Epithelial cell of prostate (primary cell): ENCODE measurements around the gene THADA.

ENCODE experiments used
- DNase-seq: peaks from one replicate; pipeline ENCODE4 v3.0.0-alpha.2; 2011; ENCODE audit warnings: low read depth, low spot score
- H3K27ac ChIP-seq: fragments of 450-650 bp; 2 replicates; pipeline ENCODE4 v1.5.1; 2017; ENCODE audit warnings: mild to moderate bottlenecking

Gene THADA

DNA sequence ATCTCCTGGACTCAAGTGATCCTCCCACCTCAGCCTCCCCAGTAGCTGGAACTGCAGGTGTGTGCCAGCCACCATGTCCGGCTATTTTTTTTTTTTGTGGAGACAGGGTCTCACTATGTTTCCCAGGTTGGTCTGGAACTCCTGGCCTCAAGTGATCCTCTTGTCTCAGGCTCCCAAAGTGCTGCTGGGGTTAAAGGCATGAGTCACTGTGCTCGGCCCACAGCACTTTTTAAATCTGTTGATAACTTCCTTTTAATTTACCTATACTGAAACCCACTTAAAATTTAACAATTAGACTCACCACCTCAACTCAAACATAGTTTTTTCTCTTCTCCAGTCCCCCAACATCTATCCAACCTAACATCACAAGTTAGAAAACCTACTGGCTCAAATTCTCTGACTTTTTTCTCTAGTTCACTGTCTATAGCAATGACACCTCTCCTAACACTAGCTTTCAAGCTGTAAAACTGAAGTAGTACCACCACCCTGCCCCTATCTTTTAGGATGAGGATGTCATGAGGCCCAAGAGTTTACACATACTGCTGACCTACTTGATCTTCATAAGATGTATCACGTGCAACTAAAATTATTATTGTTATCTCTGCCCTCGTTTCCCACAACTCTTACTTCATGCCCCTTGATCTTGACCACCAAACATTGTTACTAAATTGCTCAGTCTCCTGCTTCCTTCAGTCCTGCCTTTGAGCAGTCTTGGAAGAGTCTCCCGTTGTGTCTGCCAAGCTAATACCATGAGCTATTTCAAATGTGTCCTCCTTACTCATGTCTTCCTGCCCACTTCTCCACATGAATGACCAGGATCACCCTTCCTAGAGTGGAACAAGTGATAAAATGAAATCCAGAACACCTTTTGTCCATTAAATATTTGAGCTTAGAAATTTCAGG lies 227.1 kb downstream of the THADA start:
- H3K27ac ChIP-seq: no peak overlapping the region
- DNase-seq: no peak

DNA sequence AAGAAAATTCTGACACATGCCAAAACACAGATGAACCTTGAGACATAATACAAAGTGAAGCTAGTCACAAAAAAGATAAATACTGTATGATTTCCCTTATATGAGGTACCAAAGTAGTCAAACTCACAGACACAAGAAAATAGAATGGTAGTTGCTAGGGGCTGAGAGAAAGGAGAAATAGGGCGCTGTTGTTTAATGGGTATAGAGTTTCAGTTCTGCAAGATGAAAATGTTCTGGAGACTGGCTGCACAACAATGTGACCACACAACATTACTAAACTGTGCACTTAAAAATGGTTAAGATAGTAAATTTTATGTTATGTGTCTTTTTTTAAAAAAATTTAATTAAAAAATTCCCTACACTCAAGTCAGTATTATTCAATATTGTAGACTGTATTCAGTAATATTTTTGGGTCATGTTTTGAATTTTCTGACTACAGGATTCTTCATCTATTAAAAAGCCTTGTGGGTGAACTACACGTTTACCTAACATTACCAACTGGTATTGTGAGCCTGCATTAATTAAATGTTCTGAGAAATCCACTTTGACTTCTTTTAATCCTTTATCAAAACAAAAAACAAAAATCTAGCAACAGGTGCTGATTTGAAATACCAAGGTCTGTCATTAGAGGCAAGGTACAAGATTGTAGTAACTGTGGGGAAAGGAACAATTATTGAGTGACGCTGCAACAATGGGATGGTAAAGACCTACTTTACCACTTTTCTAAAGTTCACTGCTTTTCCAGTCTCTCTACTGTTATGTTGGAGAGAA lies 228.6 kb downstream of the THADA start:
- H3K27ac ChIP-seq: no peak overlapping the region

DNA sequence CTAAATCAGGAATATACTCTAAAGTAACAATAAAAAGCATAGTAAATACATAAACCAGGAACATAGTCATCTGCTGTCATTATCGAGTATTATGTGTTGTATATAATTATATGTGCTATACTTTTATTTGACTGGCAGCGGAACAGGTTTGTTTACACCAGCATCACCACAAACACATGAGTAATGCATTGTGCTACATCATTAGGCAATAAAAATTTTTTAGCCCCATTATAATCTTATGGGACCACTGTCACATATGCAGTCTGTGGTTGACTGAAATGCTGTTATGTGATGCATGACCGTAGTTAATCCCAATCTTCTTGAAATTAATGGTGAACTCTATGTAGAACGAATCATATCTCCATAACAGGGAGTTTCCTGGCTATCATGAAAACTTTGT lies 232.7 kb downstream of the THADA start:
- no peak for DNase-seq
- H3K27ac ChIP-seq: no peak overlapping the region

More for the DNA sequence above, 228.6 kb downstream of the THADA start:
- no peak for DNase-seq

DNA sequence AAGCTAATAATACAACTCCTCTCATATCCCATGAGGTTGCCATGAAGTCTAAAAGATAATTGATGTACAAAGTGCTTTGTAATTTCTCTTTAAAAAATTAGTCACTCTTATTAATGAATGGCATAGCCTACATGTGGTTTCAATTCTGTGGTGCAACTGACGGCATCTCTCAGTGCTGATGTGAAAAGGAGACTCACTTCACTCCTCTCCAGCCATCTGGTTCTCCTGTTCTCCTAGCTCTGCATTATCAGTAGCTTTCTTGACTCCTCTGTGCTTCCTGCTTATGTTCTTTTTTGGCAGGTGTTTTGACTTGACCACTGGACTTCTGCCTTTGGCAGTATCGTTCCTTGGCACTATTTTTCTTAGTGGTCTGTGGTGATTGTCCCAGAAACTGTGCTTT lies 234.6 kb downstream of the THADA start:
- no peak for DNase-seq
- no peak overlapping the region for H3K27ac ChIP-seq

DNA sequence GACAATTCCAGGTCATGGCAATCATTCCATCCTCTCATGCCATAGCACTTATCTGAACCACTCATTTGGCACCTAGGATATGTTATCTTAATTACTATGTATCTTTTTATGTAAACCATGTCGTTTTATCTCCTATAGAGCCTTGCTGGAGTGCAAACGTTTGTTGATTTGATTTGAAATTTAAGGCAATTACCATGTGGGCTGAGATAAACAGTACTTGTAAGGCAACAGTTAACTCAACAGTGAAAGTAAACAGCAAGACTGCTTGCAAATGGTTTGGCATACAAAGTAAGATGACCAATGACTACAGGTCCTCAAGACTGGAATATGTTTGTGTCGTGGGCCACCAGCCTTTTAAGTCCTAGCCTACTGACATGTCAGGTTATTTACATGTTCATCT lies 235.7 kb downstream of the THADA start:
- no peak overlapping the region for H3K27ac ChIP-seq
- DNase-seq: no peak

DNA sequence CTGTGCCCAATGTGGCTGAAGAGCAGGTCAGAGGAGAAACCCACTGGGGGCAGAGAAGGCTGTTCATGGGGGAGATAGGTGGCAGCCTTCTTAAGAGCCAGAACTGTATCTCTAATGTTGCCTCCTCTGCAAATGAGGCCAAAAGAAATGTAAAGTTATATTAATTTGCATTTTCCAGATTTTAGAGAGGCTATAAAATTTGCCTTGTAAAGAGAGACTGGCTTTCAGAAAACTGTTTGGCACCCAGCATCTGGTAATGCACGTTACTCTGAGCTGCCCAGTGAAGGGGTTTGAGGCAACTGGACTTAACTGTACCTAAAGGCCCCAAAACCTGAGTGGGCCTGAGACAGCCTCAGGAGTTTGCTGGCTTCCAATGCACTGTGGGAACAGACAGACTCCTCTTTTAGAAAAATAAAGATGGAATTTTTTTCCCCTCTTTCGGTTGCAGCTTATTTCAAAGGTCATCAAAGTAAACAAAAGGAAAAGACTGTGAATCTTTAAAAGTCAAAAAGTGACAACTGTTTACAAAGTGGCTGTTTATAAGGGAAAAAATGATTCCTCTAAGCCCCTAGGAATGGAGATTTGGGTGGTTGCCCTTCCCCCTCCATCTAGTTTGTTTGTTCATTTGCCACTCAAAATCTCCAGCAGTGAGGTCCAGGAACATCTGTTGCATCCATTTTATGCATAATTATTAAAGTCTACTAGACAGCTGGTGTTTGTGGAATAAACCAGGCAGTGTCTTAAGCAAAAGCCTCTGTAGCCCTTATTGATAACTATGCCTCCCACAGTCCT lies 237.2 kb downstream of the THADA start:
- no peak overlapping the region for H3K27ac ChIP-seq
- no peak for DNase-seq

DNA sequence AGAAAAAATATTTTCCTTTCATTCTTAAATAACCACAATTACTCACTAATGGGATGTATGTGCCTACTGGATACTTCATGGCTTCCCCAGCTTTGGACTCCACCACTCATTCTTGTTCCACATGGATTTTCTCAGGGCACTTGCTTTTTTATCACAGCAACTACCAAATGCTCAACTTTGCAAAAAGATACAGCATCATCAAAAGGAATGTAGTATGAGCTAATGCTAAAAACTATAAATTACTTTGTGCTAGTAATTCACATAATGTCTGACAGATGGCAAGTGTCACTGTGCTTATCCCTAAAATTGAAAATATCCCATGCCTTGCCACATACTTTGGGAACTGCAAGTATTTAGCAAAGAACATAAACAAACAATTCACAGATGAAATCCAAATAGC lies 239.1 kb downstream of the THADA start:
- no peak for DNase-seq
- no peak overlapping the region for H3K27ac ChIP-seq

DNA sequence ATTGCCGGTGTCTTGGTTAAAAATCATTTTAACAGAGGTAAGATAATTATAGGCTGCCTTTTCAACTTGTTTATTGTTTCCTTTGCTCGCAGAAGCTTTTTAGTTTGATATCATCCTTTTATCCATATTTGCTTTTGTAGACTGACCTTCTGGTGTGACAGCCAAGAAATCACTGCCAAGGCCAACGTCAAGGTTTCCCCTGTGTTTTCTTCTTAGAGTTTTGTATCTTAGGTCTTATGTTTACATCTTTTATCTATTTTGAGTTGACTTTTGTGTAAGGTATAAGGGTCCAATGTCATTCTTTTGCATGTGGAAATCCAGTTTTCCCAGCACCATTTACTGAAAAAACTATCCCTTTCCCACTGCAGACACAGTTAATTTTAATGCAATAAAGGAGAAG lies 240.4 kb downstream of the THADA start:
- no peak overlapping the region for H3K27ac ChIP-seq

DNA sequence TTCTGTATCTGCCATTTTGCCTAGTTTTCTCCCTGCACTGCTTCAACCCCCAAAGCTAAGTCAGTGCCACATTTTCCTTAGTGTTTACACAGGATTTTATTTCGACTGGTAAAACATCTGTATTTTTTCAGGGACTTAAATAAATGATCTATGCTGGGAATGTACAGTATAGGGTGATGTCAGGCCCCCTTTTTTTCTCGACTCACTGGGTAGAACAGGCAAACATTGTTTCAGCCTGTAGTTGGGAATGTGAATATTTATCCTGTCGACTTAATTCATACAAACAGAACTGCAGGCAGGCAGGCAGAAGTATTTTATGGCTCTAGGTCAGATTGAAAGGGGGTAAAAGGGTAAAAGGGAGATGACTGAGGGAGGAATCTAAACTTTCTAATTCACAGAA lies 245.9 kb downstream of the THADA start:
- no peak overlapping the region for H3K27ac ChIP-seq
- DNase-seq: no peak

More for the DNA sequence above, 240.4 kb downstream of the THADA start:
- no peak for DNase-seq

DNA sequence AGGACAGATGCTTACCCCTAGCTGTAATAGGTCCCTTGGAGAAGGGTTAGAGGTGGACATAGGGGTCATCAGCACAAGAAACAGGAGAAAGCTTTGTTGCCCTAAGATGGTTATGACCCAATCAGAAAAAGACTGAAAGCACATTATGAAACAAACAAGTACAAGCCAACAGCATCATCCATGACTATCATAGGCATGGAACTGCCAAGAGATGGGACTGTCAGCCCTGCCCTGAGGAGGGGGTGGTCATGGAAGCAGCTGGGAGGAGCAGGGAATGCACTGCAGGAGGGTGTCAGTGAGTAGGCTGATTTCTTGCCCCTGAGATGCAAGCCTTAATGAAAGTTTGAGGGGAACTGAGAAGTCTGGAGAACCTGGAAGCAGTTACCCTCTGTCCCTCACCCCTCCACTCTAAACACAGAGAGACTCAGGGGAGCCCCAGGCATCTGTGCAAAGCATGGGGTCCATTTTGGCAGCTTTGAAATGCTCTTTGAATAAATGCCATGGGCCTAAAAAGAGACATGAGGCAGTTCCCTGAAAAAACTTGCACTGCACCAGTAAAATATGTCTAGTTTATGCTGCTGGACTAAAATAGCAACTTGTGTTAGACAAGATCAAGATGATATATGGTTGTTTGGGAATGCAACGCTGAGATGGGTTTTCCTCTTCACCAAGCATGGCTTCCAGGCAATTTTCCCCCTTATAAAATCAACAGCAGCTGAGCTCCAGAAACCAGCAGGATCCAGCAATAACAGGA lies 246.8 kb downstream of the THADA start:
- no peak for DNase-seq

DNA sequence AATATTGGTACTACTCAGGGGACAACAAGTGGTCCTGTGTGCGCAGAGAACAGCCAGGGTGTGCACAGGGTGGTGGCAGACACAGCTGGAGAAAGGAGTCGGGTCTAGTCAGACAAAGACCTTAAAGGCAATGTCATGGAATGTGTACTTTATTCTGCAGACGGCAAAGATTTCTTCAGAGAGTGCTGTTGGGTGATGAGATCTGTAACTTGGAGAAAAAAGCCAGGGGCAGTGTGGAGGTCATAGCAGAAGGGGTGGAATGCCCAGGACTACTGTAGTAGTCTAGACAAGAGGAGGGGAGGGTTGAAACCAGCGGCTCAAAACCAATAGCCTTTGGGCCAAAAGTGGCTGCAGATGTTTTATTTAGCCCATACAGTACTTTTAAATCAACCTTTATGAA lies 248.1 kb downstream of the THADA start:
- H3K27ac ChIP-seq: no peak overlapping the region
- no peak for DNase-seq

More for the DNA sequence above, 246.8 kb downstream of the THADA start:
- H3K27ac ChIP-seq: no peak overlapping the region

DNA sequence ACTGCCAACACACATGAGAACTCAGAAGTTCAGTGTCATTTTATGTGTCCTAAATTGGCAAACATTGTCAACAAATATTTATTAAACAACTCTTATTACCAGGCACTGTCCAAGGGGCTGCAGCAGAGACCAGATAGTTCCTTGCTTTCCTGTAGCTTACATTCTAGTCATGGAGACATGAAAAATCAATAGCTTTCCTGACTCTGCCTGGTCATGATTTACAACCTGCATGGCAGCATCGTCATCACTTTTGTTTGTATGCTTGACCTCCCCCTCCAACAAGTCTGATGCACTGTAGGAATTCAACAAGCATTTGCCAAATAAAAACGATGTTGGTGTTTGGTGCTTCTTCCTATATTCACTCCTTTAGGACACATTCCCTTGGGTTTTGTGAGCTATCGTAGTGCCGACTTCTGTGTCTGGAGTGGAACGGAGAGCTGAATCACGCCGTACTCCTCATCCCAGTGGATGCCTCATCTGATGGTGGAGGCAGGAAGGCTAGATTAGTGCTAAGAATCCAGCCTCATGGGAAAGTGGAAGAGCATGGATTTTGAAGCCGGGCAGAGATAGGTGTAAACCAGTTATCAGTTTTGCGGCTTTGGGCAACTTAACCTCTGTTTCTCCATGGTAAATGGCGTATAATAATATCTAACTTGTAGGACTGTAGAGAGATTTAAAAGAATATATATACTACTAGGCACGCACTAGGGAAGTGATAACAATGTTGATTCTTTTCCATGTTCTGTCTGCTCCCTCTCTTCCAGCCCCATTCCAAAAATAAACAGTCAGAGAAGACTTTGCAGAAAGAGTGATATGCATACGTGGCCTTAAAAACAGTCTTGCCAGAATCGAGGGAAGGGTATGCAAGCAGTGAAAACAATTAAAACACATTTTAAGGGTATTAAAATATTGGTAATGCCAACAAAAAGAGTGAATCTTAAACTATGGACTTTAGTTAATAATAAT lies 249.0 kb downstream of the THADA start:
- no peak for DNase-seq
- no peak overlapping the region for H3K27ac ChIP-seq

DNA sequence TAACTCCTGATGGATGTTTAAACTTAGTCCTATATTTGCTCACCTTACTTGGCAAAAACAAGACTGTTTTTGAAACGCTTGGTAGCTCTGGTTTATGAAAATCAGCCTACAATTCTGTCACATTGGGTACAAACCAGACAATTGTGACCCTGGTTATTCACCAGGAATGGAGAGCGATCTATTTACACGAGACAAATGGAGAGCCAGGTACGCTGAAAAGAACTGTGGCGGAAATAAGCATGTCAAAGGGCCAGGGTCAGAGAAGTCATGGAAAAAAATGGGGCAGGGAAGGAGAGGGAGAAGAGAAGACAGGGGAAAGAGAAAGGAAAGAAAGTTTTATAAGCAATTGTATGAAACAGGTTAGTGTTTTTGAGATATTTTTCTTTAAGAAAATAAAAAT lies 250.0 kb downstream of the THADA start:
- H3K27ac ChIP-seq: no peak overlapping the region
- DNase-seq: no peak

DNA sequence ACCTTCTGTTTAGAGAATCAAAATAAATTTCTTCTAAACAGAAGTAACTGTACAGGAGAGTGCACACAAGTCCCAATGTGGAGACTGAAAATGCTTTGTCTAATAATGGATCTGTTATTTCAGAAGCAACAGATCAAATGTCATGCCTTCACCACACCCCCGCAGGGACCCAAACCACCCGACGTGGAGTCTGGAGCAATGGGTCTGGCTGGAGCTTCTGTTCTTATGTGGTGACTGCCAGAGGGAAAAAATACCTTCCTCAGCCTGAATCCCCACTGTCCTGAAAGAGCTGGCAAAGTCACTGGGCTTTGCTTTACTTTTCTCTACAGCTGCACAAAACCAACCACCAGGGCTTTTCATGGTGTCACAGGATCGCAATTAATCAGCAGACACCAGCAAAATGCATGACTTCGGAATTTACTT lies 250.4 kb downstream of the THADA start:
- no peak overlapping the region for H3K27ac ChIP-seq
- DNase-seq: no peak

DNA sequence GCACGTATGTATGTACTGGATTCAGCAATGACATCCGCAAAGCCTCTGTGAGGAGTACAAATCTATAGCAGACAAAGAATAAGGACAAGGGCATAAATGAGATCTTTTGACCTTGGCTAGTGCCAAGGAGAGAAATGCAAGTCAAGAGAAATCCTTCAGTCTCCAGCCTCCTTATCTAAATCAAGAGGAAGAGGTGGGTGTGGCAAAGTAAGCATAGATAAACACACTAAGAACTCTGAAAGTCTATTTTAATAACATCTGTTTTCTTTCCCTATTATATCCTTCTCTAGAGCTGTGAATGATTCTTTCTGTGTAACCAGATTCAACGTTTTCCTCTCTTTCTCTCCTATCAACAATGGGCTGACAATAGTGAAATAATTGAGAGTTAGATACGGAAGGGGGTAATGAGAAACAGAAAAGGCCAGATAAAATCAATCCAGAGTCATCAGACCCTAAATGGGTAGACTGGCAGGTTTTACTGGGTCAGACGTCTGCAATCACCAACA lies 250.9 kb downstream of the THADA start:
- no peak for DNase-seq
- no peak overlapping the region for H3K27ac ChIP-seq

DNA sequence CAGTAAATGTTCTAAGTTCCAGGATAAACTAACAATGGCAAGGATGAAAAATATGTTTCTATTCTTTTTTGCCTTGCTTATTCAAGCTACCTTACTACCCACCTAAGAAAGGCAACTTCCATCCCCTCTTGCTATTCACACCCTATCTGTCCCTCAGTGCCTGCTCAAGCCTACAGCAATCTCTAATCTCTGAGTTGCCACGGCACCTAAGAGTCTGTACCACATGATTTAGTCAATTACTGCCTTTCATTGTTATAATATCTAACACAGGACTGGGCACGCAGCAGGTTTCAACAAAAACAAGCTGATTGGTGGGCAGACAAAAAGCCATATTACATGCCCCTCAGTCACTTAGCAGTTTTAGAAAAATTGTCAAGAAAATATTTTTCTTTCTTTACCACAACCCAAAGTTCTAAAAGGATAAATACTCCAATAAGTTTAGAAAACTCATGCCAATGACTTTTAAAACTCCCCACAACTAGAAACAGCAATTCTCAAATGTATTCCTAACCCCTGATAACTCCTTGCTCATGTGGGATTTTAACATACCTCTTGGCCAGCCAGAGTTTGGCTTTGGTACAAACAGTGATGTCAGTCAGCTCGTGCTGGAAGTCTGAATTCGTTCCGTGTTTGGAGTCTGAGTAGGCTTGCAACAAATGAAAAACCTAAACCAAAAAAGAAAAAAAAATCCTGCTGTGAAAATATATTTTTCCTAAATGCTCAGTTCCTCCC lies 252.1 kb downstream of the THADA start:
- no peak overlapping the region for H3K27ac ChIP-seq
- DNase-seq: peak; percentile 14

DNA sequence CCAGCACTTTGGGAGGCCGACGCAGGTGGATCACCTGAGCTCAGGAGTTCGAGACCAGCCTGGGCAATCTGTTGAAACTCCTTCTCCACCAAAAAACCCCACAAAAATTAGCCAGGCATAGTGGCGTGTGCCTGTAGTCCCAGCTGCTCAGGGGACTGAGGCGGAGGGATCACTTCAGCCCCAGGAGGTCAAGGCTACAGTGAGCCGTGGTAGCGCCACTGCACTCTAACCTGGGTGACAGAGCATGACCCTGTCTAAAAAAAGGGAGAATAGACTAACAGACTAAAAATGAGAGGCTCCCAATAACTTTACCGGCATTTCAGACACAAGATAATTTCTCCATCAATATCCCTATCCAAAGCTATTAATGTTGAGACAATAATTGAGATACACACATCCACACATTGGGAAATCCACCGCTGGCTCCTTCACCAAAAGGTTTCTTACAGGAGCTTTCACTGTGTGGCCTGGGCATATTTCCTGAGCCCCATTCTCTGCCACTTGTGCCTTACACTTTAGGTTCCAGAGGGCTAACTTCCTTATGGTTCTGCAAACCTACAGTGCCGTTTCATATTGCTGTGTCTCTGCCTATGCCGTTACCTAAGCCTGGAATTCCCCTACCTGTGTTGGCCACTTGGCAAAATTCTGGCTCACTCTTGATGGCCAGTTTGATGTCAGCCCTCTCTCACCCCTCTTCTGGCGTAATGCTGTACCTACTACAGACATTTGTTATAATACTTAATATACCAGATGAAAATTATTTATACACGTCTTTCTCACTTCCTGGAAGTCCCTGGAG lies 253.7 kb downstream of the THADA start:
- H3K27ac ChIP-seq: no peak overlapping the region
- DNase-seq: no peak
